Neural cell (in vitro differentiated cells): Measurements from ENCODE around the gene PDK2.

Source experiments
- EP300 ChIP-seq: fragments of 450-650 bp; conservative IDR thresholded peaks from 2 replicates; pipeline ENCODE4 v1.6.1; 2014; ENCODE audit warnings: antibody characterized with exemption, mild to moderate bottlenecking, moderate library complexity; ENCODE audit not compliant: poor library complexity, severe bottlenecking
- MXI1 ChIP-seq: fragments of 450-650 bp; conservative IDR thresholded peaks from 2 replicates; pipeline ENCODE4 v1.6.1; 2014; ENCODE audit warnings: antibody characterized with exemption, mild to moderate bottlenecking; ENCODE audit not compliant: poor library complexity, severe bottlenecking
- TF ChIP-seq, protein P1 (sequence below): fragments of 450-650 bp; IDR thresholded peaks from 2 replicates; pipeline ENCODE4 v1.5.1; 2014; ENCODE audit warnings: antibody characterized with exemption, mild to moderate bottlenecking, moderate library complexity; ENCODE audit not compliant: poor library complexity, severe bottlenecking

DNA sequence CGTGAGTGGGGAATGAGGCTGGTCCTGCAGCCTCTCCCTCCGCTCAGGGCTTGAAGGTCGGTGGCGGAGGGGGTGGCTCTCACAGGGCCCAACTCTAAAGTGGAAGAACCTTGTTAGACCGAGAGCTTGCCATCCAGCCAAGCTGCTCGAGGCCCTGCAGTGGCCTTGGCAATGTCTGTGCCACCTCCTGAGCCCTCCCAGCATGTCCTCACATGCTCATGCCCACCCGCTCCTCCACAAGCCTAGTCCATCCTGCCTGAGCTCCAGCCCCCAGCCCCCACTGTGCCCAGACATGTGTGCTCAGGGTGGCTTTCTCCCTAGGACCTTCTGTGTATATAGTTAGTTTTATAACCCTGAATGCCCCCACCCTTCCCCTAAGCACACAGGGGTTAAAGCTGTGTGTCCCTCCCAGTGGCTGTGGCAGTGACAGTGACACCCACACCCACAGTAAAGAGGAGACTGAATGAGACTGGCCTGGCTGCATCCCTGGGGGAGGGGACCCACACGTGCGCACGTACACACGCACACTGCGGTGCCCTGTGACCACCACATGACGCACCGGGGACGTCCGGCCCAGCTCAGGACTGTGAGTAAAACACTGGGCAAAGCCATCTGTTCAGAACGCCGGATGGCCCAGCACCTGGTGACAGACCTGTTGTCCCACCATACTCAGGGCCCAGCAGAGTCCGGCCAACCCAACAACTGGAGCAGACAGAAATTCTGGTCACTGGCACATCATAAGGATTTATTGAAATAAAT, 15.6 kb downstream of the PDK2 start:
- TF ChIP-seq, protein P1, sequence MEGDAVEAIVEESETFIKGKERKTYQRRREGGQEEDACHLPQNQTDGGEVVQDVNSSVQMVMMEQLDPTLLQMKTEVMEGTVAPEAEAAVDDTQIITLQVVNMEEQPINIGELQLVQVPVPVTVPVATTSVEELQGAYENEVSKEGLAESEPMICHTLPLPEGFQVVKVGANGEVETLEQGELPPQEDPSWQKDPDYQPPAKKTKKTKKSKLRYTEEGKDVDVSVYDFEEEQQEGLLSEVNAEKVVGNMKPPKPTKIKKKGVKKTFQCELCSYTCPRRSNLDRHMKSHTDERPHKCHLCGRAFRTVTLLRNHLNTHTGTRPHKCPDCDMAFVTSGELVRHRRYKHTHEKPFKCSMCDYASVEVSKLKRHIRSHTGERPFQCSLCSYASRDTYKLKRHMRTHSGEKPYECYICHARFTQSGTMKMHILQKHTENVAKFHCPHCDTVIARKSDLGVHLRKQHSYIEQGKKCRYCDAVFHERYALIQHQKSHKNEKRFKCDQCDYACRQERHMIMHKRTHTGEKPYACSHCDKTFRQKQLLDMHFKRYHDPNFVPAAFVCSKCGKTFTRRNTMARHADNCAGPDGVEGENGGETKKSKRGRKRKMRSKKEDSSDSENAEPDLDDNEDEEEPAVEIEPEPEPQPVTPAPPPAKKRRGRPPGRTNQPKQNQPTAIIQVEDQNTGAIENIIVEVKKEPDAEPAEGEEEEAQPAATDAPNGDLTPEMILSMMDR = no peak
- no peak for TF ChIP-seq EP300
- no peak for TF ChIP-seq MXI1
